GM13977 (cell line): Measurements from ENCODE around the gene MED28.

Source experiments
- DNase-seq: peaks from one replicate; pipeline ENCODE4 v3.0.0; 2012; ENCODE audit warnings: low spot score
- in situ Hi-C: fragments of 300-500 bp; cut with MboI; formaldehyde crosslinking; loops from one replicate; pipeline ENCODE4 v1.12.0; 2022; ENCODE audit warnings: low sequenced_read_pairs, low pct_unique_long_range_greater_than_20kb, mixed read lengths, inconsistent platforms; ENCODE audit not compliant: unreplicated experiment
- TF ChIP-seq, protein P1 (sequence below): IDR thresholded peaks from 2 replicates; pipeline ENCODE4 v1.5.1; 2012; ENCODE audit warnings: mild to moderate bottlenecking, control low read depth; ENCODE audit not compliant: insufficient read depth; ENCODE audit errors: extremely low read depth, missing control alignments

MED28 gene

DNA sequence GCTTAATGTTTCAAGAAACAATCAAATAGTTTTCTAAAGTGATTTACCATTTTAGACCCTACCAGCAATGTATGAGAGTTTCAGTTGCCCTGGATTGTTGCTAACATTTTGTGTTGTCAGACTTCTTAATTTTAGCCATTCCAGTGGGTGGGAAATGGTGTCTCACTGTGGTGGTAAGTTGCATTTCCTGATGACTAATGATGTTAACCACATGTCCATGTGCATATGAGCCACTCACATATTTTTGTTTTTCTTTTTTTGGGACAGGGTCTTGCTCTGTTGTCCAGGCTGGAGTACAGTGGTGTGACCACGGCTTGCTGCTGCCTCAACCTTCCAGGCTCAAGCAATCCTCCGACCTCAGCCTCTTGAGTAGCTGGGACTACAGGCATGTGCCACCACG is 48.3 kb downstream of the MED28 start:
- DNase-seq, result no peak
- TF ChIP-seq, protein P1, sequence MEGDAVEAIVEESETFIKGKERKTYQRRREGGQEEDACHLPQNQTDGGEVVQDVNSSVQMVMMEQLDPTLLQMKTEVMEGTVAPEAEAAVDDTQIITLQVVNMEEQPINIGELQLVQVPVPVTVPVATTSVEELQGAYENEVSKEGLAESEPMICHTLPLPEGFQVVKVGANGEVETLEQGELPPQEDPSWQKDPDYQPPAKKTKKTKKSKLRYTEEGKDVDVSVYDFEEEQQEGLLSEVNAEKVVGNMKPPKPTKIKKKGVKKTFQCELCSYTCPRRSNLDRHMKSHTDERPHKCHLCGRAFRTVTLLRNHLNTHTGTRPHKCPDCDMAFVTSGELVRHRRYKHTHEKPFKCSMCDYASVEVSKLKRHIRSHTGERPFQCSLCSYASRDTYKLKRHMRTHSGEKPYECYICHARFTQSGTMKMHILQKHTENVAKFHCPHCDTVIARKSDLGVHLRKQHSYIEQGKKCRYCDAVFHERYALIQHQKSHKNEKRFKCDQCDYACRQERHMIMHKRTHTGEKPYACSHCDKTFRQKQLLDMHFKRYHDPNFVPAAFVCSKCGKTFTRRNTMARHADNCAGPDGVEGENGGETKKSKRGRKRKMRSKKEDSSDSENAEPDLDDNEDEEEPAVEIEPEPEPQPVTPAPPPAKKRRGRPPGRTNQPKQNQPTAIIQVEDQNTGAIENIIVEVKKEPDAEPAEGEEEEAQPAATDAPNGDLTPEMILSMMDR, result no peak
- in situ Hi-C loops, result no loop called here

DNA sequence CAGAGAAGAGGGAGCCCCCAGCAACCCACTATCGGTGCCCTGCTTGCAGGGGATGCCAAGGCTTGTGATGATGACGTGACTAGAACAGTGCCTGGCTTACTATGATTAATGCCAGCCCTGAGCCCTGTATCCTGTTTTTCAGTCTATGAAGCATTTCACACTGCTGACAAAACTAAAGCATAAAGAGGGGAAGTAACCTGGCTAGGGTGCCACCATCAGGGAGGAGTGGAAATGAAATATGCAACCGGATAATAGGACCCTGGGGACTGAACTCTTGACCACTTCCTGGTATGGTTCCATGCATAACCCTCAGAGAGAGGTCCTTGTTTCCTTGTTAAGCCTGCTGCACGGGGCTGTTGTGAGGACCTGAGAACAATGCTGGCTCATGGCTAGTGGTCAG is 50.3 kb downstream of the MED28 start:
- TF ChIP-seq, protein P1, result no peak
- in situ Hi-C loops, result no loop called here
- no peak for DNase-seq

GRCh38 chr4:17665346-17665745 is 50.9 kb downstream of the MED28 start:
- in situ Hi-C loops, result no loop called here
- DNase-seq, result no peak
- TF ChIP-seq, protein P1, result no peak

DNA sequence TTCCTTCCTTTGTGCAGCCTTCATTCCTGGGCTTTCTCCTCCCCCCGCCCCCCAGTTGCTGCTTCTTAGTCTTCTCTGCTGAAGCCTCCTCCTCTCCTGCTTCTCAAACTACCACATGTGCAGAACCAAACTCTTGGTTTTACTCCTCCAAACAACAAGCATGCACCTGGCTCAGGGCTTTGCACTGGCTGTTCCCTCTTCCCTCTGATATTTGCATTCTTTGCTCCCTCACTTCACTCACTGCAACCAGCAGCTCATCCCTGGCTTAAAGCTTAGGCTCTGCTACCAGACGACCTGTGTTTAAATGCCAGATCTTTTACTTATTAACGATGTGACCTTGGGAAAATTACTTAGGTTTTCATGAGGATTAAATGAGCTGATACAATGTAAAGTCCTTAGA is 51.4 kb downstream of the MED28 start:
- in situ Hi-C loops, result no loop called here
- no peak for DNase-seq
- TF ChIP-seq, protein P1, result no peak

GRCh38 chr4:17667253-17667652 is 52.8 kb downstream of the MED28 start:
- in situ Hi-C loops, result no loop called here
- no peak for DNase-seq
- TF ChIP-seq, protein P1, result no peak

GRCh38 chr4:17667653-17668201 is 53.3 kb downstream of the MED28 start:
- DNase-seq, result no peak
- TF ChIP-seq, protein P1, result no peak
- in situ Hi-C loops, result no loop called here

- in situ Hi-C loops, result no loop called here
- TF ChIP-seq, protein P1, result no peak
- no peak for DNase-seq
Measured at GRCh38 chr4:17670423-17670822, 56.0 kb downstream of the MED28 start.
